SH-SY5Y (cell line): ENCODE data around the gene TMEM182.

Source experiments
- GATA2 ChIP-seq: IDR thresholded peaks from 2 replicates; pipeline ENCODE4 v1.6.1; 2011; ENCODE audit warnings: mild to moderate bottlenecking, low read depth, low read length
- GATA3 ChIP-seq: IDR thresholded peaks from 2 replicates; pipeline ENCODE4 v1.6.1; 2011; ENCODE audit warnings: low read depth, mild to moderate bottlenecking, low read length, moderate library complexity

TMEM182 gene

GRCh38 chr2:102749938-102750337, 11.9 kb upstream of the TMEM182 start:
- TF ChIP-seq GATA3 = no peak
- TF ChIP-seq GATA2 = no peak

GRCh38 chr2:102753563-102754159, 8.2 kb upstream of the TMEM182 start:
- TF ChIP-seq GATA3 (no peak), GATA2 (no peak)

GRCh38 chr2:102754456-102755145, 7.2 kb upstream of the TMEM182 start:
- no peak for TF ChIP-seq GATA3
- no peak for TF ChIP-seq GATA2

- TF ChIP-seq GATA2 (no peak), GATA3 (no peak)
Measured at GRCh38 chr2:102755284-102755683, 6.5 kb upstream of the TMEM182 start.

GRCh38 chr2:102758439-102758838, 3.4 kb upstream of the TMEM182 start:
- TF ChIP-seq GATA2 (no peak), GATA3 (no peak)

GRCh38 chr2:102764083-102764482, 2.3 kb downstream of the TMEM182 start:
- TF ChIP-seq GATA2 = no peak
- TF ChIP-seq GATA3 = no peak

- no peak for TF ChIP-seq GATA3
- no peak for TF ChIP-seq GATA2
Measured at GRCh38 chr2:102765061-102765460, 3.2 kb downstream of the TMEM182 start.

GRCh38 chr2:102768253-102768652, 6.4 kb downstream of the TMEM182 start:
- TF ChIP-seq GATA2 (no peak), GATA3 (no peak)

- TF ChIP-seq GATA2 (no peak), GATA3 (no peak)
Measured at GRCh38 chr2:102768892-102769291, 7.1 kb downstream of the TMEM182 start.

- TF ChIP-seq GATA3 (no peak), GATA2 (no peak)
Measured at GRCh38 chr2:102770506-102770905, 8.7 kb downstream of the TMEM182 start.

GRCh38 chr2:102771114-102771513, 9.3 kb downstream of the TMEM182 start:
- no peak for TF ChIP-seq GATA3
- no peak for TF ChIP-seq GATA2

GRCh38 chr2:102772659-102773058, 10.8 kb downstream of the TMEM182 start:
- TF ChIP-seq GATA3 = no peak
- TF ChIP-seq GATA2 = no peak

GRCh38 chr2:102773149-102773705, 11.4 kb downstream of the TMEM182 start:
- TF ChIP-seq GATA2 (no peak), GATA3 (no peak)

- no peak for TF ChIP-seq GATA2
- TF ChIP-seq GATA3 = no peak
Measured at GRCh38 chr2:102778260-102778659, 16.4 kb downstream of the TMEM182 start.

GRCh38 chr2:102780467-102780866, 18.6 kb downstream of the TMEM182 start:
- TF ChIP-seq GATA3 (no peak), GATA2 (no peak)
